ENCODE measurements around the gene FRK. TPM values are rescaled to one million over a fixed set of nuclear protein-coding genes. Genes with fewer than 3 reads are reported as not detected.

The FRK gene
- total and polyA plus RNA-seq, 8 donors: 3.1 to 16.1 (median 4.5) TPM

DNA sequence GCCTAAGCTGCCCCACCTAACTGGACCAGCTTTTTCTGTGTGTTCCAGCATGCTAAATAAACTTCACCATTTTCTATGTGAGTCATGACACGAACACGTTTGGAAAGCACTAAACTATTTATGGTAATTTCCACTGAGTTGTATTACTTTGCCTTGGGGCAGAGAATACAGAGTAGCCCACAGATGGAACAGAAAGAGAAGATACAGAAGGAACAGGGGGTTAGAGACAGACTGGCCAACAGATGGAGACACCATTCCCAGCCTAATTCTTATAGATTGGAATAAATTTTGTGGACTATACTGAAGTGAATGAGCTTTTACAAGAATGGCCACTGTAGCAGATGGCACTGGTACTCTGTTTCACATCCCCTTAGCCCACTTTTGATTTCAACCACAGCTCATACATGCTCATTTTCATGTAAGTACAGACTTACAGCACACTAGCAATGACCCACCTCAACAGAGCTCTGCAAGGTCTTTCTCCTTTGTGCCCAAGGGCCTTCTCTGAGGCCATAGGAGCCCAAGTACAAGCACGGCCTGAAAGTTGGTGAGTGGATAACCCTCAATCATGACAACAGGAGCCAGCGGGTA is 26.8 kb upstream of the FRK start:
- no peaks in the 10 kb centered on the region for H3K4me1 ChIP-seq
- H3K4me3 ChIP-seq: no peak overlapping the region
- TF ChIP-seq, protein P1, sequence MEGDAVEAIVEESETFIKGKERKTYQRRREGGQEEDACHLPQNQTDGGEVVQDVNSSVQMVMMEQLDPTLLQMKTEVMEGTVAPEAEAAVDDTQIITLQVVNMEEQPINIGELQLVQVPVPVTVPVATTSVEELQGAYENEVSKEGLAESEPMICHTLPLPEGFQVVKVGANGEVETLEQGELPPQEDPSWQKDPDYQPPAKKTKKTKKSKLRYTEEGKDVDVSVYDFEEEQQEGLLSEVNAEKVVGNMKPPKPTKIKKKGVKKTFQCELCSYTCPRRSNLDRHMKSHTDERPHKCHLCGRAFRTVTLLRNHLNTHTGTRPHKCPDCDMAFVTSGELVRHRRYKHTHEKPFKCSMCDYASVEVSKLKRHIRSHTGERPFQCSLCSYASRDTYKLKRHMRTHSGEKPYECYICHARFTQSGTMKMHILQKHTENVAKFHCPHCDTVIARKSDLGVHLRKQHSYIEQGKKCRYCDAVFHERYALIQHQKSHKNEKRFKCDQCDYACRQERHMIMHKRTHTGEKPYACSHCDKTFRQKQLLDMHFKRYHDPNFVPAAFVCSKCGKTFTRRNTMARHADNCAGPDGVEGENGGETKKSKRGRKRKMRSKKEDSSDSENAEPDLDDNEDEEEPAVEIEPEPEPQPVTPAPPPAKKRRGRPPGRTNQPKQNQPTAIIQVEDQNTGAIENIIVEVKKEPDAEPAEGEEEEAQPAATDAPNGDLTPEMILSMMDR (IDR thresholded peaks at IDR 0.05): no peak
- H3K27ac ChIP-seq: no peak overlapping the region
- DNase-seq (no peak), ATAC-seq (no peak)
- H3K9me3 ChIP-seq: no peaks in the 10 kb centered on the region
- H3K27me3 ChIP-seq: no peaks in the 10 kb centered on the region
- no peaks in the 10 kb centered on the region for H3K36me3 ChIP-seq
- intact Hi-C loops (cut with DNase I): no loop called here

DNA sequence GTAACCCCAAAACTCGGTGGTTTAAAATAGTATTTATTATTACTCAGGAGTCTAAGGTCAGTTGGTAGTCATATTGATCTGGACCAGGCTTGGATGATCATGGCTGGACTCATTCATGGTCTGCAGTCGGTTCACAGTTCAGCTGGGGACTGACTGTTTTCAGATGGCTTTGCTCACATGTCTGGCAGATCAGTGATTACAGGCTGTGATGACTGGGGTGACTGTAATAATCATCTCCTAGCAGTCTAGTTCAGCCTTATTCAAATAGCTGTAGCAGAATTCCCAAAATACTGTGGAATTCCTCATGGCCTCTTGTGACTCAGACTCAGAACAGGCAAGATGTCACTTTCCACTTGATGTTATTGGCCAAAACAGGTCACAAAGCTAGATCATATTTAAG is 23.6 kb upstream of the FRK start:
- Histone ChIP-seq H3K4me1 (no peaks in the 10 kb centered on the region), H3K36me3 (no peaks in the 10 kb centered on the region), H3K27me3 (no peaks in the 10 kb centered on the region), H3K9me3 (no peaks in the 10 kb centered on the region), H3K27ac (no peak overlapping the region), H3K4me3 (no peak overlapping the region)
- TF ChIP-seq, protein P1 (IDR thresholded peaks at IDR 0.05): no peak
- no peak for DNase-seq
- intact Hi-C loops (cut with DNase I): no loop called here
- no peak for ATAC-seq

DNA sequence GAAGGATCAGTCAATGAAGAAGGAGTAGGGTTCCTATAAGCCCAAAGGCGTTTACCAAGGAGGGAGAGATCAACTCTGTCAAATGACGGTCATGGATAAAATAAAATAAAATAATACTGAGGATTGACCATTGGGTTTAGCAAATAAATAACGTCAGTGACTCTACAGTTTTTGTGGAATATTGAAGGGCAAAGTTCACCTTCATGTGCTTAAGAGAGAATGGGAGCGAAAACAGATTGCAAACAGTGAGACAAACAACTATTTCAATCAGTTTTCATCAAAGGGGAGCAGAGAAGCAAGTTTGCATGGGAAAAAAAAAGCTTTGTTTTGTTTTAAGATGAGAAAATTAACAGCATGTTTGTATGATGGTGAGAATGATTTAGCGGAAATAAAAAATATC is 22.4 kb upstream of the FRK start:
- H3K36me3 ChIP-seq: no peaks in the 10 kb centered on the region
- no peak overlapping the region for H3K4me3 ChIP-seq
- no peak for DNase-seq
- TF ChIP-seq, protein P1 (IDR thresholded peaks at IDR 0.05): no peak
- H3K27ac ChIP-seq: no peak overlapping the region
- H3K27me3 ChIP-seq: no peaks in the 10 kb centered on the region
- ATAC-seq: no peak
- no peaks in the 10 kb centered on the region for H3K9me3 ChIP-seq
- H3K4me1 ChIP-seq: no peaks in the 10 kb centered on the region
- intact Hi-C loops (cut with DNase I): no loop called here

DNA sequence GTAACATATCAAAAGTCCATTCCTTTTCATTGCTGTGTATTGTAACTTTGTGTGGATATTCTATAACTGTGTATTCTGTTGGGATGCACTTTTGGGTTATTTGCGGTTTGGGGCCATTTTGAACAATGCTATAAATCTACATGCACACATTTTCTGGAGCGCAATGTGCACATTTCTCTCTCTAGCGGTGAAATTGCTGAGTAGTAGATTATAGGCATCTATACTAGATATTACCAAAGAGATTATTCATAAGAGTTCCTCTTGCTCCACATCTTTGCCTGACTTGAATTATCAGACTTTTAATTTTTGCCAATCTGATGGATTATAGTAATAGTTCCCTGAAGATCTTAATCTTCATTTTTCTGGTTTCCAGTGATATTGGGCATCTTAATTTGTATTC is 18.3 kb upstream of the FRK start:
- Histone ChIP-seq H3K36me3 (no peaks in the 10 kb centered on the region), H3K27me3 (no peaks in the 10 kb centered on the region), H3K27ac (no peak overlapping the region), H3K9me3 (no peaks in the 10 kb centered on the region), H3K4me1 (no peaks in the 10 kb centered on the region), H3K4me3 (no peak overlapping the region)
- no peak for DNase-seq
- no peak for ATAC-seq
- intact Hi-C loops (cut with DNase I): no loop called here
- TF ChIP-seq, protein P1 (IDR thresholded peaks at IDR 0.05): no peak

DNA sequence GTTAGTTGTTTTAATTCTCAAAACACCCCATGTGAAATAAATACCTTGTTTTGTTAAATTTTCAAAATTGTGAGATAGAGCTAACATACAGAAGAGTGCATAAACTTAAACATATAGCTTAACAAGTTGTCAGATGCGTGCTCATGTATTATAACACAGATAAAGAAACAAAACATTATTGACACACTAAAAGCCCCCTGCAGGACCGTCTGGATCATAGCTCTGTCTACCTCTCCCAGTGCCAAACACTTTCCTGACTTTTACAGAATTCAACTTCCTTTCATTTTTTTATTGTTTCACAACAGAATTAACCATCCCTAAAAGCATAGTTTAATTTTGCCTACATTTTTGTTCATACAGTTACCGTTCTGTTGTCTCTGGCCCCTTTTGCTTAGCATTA is 17.8 kb upstream of the FRK start:
- TF ChIP-seq, protein P1 (IDR thresholded peaks at IDR 0.05): no peak
- H3K27me3 ChIP-seq: no peaks in the 10 kb centered on the region
- no peaks in the 10 kb centered on the region for H3K36me3 ChIP-seq
- no peak overlapping the region for H3K27ac ChIP-seq
- no peak for DNase-seq
- H3K9me3 ChIP-seq: no peaks in the 10 kb centered on the region
- no peaks in the 10 kb centered on the region for H3K4me1 ChIP-seq
- H3K4me3 ChIP-seq: no peak overlapping the region
- intact Hi-C loops (cut with DNase I): no loop called here
- ATAC-seq: no peak

All from left lung (tissue), 10 donors.